NK-92 treated with Interleukin-12 subunit alpha and Interleukin-12 subunit beta, amount 100 ng/mL, for 24 hours (cell line): ENCODE data around the gene ANKRD44.

Experiments used
- DNase-seq: peaks from one replicate; lab custom pipeline; 2025; lab: John Stamatoyannopoulos, UW

ANKRD44 gene

GRCh38 chr2:197107291-197108269, 203.0 kb downstream of the ANKRD44 start:
- no peak for DNase-seq

DNA sequence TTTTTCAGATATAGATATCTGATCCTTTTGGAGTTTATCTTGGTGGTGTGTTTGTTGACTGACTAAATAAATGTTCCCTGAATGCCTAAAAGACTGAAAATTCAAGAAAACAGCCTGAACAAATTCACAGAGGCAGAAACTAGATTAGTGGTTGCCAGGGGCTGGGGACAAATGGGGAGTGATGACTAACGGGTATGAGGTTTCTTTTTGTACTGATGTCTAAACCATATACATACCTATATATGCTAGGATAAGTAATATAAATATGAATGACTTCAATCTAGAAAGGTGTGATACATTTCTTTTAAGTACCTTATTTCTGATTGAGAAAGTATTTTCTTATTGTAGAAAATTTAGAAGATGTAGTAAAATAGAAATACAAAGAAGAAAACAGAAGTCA, 207.2 kb downstream of the ANKRD44 start:
- no peak for DNase-seq

- no peak for DNase-seq
These were observed 208.3 kb downstream of the ANKRD44 start for GRCh38 chr2:197102231-197102630.

DNA sequence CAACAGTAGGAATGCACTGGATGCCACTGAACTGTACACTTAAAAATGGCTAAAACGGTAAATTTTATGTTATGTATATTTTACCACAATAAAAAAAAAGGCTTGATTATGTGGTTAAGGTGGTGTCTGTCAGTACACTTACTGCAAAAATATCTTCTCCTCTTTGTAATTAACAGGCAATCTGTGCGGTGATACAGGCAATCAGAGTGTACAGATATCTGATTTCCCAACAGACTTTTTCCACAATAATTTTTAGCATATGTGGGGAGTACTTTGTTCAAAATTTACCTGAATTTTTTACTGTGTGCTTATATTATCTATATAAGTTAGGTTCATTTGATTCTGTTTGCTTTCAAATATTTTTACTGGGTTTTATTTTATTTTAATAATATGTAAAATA, 209.1 kb downstream of the ANKRD44 start:
- no peak for DNase-seq

DNA sequence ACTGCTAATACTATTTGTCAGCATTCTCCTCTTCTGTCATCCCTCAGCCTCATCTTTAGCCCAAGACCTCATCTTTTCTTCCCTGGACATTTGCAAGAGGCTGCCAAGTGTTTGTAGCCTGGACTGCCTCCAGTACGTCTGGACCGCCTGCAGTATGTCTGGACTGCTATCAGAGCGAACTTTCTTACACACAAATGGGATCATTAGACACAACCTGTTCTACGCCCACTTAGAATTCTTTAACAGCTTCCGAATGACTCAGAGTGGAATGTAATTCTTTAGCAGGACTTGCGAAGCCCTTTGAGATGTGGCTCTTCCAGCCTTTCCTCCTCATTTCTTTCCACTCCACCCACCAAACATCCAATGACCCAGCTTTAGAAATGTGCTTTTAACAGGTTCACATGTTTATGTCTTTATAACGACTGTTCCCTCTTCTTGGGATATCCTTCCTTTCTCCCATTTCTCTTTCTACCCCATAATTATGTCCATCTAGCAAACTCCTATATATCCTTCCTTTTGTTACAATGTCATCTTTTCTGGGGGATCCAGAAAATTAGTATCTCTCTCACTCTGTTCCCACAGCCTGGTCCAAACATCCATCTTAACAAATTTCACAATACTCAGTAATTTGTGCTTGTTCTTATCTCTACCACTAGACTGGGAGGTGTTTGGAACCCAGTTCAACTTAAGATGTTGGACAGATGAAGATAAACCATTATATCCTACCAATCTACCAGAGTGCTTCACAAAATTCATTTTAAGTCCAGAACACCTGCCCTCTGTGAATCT, 212.8 kb downstream of the ANKRD44 start:
- DNase-seq = no peak

- DNase-seq = no peak
These were observed 213.9 kb downstream of the ANKRD44 start for GRCh38 chr2:197096649-197097048.

GRCh38 chr2:197092431-197092830, 218.1 kb downstream of the ANKRD44 start:
- DNase-seq = no peak

GRCh38 chr2:197090742-197091367, 219.7 kb downstream of the ANKRD44 start:
- DNase-seq = no peak

GRCh38 chr2:197089655-197090054, 220.9 kb downstream of the ANKRD44 start:
- DNase-seq = no peak

GRCh38 chr2:197088694-197089093, 221.9 kb downstream of the ANKRD44 start:
- DNase-seq = no peak

- DNase-seq = no peak
These were observed 224.1 kb downstream of the ANKRD44 start for GRCh38 chr2:197086500-197086899.

DNA sequence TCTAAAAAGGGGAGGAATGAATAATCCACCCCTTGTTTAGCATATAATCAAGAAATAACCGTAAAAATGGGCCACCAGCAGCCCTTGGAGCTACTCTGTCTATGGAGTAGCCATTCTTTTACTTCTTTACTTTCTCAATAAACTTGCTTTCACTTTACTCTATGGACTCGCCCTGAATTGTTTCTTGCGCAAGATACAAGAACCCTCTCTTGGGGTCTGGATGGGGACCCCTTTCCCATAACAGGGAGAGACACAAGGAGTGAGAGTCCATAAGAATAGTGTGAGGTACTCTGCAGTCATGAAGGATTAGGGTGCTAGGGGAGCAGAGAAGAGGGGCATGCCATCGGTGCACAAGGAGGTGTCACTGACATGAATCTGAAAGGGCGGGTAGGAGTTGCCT, 224.9 kb downstream of the ANKRD44 start:
- DNase-seq = no peak

- DNase-seq = no peak
These were observed 229.3 kb downstream of the ANKRD44 start for GRCh38 chr2:197081294-197081693.

DNA sequence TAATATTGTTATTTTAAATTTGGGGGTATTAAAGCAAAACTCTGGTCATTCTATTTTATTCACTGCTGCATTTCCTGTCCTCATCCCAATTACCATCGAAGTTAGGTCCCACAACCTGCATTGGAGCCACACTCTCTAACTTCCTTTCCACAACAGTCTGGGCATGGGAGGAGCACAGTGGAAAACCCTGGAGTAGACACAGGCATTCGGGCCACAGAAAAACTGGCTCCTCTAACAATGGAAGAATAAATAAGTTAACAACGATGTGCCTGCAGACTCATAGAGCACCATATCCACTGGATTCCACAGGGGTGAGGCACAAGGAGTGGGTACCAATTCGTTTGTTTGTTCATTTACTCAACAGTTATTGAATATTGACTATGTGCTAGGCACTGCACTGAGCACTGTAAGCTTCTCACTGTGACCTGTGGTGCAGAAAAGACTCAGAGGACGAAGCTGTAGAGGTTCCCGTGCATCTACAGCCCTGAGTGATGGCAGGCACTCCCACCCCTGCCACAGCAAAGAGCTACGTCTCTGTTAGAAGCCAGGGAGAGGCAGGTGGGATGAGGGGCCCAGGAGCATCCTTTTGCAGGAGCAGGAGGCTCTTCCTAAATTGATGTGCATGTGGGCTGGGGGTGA, 229.9 kb downstream of the ANKRD44 start:
- no peak for DNase-seq

GRCh38 chr2:197079832-197080555, 230.6 kb downstream of the ANKRD44 start:
- no peak for DNase-seq

- no peak for DNase-seq
These were observed 231.2 kb downstream of the ANKRD44 start for GRCh38 chr2:197079414-197079813.

DNA sequence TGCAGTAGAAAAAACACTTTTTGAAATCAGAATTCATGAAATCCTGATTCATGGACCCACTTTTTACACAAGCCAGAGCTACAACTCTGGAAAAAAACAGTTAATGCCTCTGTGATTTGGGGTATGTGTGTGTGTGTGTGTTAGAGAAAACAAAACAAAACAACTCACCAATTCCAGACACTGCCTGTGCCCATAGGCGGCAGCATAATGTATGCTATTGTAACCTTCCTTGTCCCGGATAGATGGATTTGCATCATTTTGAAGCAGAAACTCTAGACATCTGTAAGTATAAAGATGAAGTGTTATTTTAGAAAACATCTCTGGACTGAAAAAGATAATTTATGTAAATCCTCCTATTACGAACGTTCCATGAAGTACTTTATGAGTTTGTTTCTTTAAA, 232.0 kb downstream of the ANKRD44 start:
- no peak for DNase-seq

DNA sequence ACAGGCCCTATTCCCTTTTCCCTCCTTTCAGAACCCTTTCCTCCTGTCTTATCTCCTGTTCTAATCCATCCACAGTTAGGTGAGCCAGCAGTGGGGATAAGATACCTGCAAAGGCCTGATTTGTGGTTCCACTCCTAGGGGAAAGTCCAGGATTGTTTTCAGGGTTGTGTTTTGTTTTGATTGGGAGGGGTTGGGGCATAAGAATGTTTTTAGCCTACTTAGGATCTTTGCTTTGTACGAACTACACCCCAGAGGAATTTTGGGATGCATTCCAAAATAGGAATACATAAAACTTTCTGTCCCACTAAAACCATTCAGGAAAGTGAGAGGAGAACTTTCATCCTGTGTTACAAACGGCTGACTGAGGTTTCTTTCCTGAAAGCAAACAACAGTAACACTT, 233.2 kb downstream of the ANKRD44 start:
- DNase-seq = no peak

GRCh38 chr2:197076652-197077051, 233.9 kb downstream of the ANKRD44 start:
- no peak for DNase-seq

DNA sequence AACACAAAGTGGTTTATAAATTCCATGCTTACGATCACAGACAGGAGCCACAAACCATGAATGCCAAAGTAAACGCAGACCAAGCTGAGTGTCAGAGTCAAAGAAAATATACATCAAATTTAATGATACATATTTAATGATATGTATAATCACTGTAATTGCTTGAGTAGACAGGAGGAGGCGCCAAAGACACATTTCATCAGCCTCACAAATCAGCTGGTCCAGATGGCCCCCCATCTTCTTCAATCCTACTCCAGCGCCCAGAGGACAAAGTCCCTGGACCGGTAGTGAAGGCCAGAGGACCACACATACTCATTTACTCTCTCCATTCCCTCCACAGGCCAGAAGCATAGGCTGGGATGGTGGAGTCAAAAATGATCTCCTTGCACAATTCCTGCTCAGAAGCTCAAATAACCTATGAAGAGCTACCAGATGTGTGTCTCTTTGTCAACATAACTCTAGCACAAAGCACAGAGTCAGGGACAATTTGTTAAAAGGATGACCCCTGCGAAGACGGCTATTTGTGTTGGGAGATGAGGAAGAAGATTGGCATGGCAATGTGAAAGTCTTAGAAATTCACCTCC, 234.7 kb downstream of the ANKRD44 start:
- no peak for DNase-seq

DNA sequence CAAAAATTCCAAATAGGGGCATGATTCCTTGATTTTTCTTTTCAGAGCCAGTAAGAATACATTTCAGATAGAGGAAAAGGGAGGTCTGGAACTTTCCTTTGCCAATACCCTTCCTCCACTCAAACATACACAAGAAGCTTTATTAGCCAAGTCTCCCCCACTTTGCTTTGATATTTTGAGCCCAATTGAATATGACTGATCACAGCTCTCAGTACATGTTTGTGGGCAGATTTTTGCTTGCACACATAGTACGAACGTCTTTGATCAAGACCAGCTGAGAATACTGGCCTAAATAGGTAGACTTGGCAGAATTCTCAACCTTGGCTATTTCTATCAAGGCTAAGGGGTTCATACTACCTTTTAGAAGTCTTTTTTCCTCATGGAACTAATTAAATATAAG, 235.3 kb downstream of the ANKRD44 start:
- no peak for DNase-seq
